ENCODE measurements around the gene OSBPL3.

The OSBPL3 gene

GRCh38 chr7:24756545-24757352 is 223.2 kb downstream of the OSBPL3 start:
- DNase-seq, result peak; percentile 85

DNA sequence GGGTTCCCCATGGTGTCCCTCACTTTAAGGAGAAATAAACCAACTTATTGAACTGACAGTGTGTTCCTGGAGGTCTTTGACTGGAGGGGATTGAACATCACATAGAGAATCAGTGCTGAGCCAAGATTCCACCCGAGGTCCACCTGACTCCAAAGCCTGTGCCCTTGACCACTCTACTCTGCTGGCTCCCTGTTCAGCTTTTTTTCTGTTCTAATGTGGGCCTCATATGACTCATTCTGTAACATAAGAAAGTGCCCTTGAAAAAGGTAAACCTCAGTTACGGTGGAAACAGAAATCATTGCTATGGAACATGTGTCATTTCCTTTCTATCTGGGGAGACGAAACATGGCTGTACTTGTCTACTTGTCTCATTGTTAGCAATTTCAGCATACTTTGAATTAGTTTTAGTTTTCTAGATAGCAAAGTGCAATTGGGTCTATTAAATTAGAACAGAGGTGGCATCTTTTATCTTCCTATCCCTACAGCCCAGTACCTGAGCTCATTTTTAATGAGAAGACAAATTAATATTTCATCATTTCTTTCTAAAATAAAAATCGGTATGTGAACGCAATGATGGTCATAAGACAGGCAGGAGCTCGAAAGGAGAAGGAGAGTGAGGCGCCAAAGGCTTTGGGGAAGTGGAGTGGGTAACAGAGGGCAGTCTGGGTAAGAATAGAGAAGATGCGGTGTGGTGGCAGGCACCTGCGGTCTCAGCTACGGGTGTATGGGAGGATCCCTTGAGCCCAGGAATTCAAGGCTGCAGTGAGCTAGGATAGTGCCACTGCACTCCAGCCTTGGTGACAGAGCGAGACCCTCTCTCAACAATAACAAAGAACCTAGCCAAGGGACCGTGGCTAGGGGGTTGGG is 224.2 kb downstream of the OSBPL3 start:
- DNase-seq, result no peak

GRCh38 chr7:24754906-24755506 is 225.0 kb downstream of the OSBPL3 start:
- DNase-seq, result no peak

DNA sequence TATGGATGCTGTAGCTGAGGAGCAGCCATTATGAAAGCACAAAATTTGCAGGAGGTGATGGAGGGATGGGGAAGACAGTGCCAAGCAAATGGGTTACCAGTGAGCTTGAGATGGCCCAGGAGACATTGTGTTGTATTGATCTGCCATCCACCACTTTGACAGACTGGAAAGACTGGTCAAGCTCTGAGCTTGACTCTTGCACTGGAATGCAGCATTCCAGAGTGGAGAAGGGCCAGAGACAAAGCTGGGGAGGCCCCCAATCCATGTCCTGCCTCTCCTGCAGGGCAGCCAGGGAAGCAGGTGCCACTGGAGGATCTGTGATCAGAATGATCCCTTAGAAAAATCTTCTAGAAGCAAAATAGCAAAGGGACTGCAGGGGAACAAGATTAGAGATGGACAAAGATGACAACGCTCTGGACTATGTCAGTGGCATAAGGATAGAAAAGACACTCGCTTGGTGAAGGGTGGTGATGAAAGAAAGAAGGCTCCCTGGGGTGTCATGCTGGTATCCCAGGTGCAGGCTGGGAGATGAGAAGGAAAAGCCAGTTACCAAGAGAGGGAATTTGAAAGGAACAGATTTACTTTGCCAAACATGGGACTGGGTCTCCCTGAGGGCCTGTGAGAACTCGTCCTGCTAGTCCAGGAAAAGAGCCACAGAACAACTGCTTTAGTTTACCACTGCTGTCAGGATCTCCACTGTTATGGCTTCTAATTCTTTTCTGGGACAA is 227.7 kb downstream of the OSBPL3 start:
- DNase-seq, result no peak

DNA sequence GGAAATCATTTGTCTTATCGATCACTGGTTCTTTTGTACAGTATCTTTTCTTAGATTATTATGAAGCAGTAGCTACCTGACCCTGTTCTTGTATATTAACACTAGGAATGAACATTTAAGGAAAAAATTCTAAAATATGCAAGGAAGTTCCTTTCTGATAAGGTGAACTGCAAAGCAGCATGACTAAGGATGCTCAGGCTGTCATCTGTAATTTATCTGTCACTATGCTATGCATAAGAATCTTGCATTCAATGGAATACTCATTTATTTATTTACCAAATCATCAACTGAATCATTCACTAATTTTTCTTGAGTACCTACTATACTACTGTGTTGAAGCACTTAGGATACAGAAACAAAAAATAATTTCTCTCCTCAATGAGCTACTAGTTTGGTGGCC is 228.5 kb downstream of the OSBPL3 start:
- no peak for DNase-seq

- no peak for DNase-seq
Measured at GRCh38 chr7:24750441-24751055, 229.4 kb downstream of the OSBPL3 start.

- DNase-seq, result no peak
Measured at GRCh38 chr7:24748521-24748920, 231.5 kb downstream of the OSBPL3 start.

Measured in retina (tissue), 1 donor.